Measurements from ENCODE around the gene ENTHD1.
A peak's percentile ranks its signal among the peaks of the same experiment; 100 is the strongest.

The ENTHD1 gene

GRCh38 chr22:39893526-39893925 lies at the start of gene ENTHD1:
TSS of gene ENTHD1 (minus strand) at chr22:39893760. CDS start at chr22:39887748, 6,012 bp downstream.
- DNase-seq (ENCODE audit: low spot score): no peak

- DNase-seq (ENCODE audit: low spot score): no peak
Measured at GRCh38 chr22:39943337-39943736, 49.8 kb upstream of the ENTHD1 start.

GRCh38 chr22:39942439-39943230 lies 49.1 kb upstream of the ENTHD1 start:
- no peak for DNase-seq (ENCODE audit: low spot score)

GRCh38 chr22:39941601-39942000 lies 48.0 kb upstream of the ENTHD1 start:
- no peak for DNase-seq (ENCODE audit: low spot score)

- DNase-seq (ENCODE audit: low spot score): no peak
Measured at GRCh38 chr22:39940757-39941305, 47.3 kb upstream of the ENTHD1 start.

GRCh38 chr22:39939830-39940229 lies 46.3 kb upstream of the ENTHD1 start:
- no peak for DNase-seq (ENCODE audit: low spot score)

- DNase-seq (ENCODE audit: low spot score): no peak
Measured at GRCh38 chr22:39938509-39939111, 45.0 kb upstream of the ENTHD1 start.

- DNase-seq (ENCODE audit: low spot score): no peak
Measured at GRCh38 chr22:39937906-39938305, 44.3 kb upstream of the ENTHD1 start.

GRCh38 chr22:39936523-39937145 lies 43.1 kb upstream of the ENTHD1 start:
- no peak for DNase-seq (ENCODE audit: low spot score)

GRCh38 chr22:39935612-39936011 lies 42.1 kb upstream of the ENTHD1 start:
- DNase-seq (ENCODE audit: low spot score): no peak

GRCh38 chr22:39935116-39935515 lies 41.6 kb upstream of the ENTHD1 start:
- no peak for DNase-seq (ENCODE audit: low spot score)

GRCh38 chr22:39933741-39934140 lies 40.2 kb upstream of the ENTHD1 start:
- no peak for DNase-seq (ENCODE audit: low spot score)

- DNase-seq (ENCODE audit: low spot score): peak; percentile 14
Measured at GRCh38 chr22:39932918-39933649, 39.5 kb upstream of the ENTHD1 start.

GRCh38 chr22:39932166-39932565 lies 38.6 kb upstream of the ENTHD1 start:
- DNase-seq (ENCODE audit: low spot score): no peak

GRCh38 chr22:39931251-39931650 lies 37.7 kb upstream of the ENTHD1 start:
- no peak for DNase-seq (ENCODE audit: low spot score)

GRCh38 chr22:39928536-39929520 lies 35.3 kb upstream of the ENTHD1 start:
- DNase-seq (ENCODE audit: low spot score): no peak

GRCh38 chr22:39927544-39927943 lies 34.0 kb upstream of the ENTHD1 start:
- no peak for DNase-seq (ENCODE audit: low spot score)

- no peak for DNase-seq (ENCODE audit: low spot score)
Measured at GRCh38 chr22:39926753-39927152, 33.2 kb upstream of the ENTHD1 start.

- no peak for DNase-seq (ENCODE audit: low spot score)
Measured at GRCh38 chr22:39925909-39926679, 32.5 kb upstream of the ENTHD1 start.

- no peak for DNase-seq (ENCODE audit: low spot score)
Measured at GRCh38 chr22:39925273-39925672, 31.7 kb upstream of the ENTHD1 start.
